Stimulated activated CD8-positive, alpha-beta memory T cell treated with anti-CD3 and anti-CD28 coated beads, Interleukin-4, amount 100 ng/mL, for 24 hours (primary cell): ENCODE data around the gene CDS2.

Experiments used
- DNase-seq: peaks from one replicate; pipeline ENCODE4 v3.0.0-alpha.2; 2020; ENCODE audit warnings: low read depth

Gene CDS2

DNA sequence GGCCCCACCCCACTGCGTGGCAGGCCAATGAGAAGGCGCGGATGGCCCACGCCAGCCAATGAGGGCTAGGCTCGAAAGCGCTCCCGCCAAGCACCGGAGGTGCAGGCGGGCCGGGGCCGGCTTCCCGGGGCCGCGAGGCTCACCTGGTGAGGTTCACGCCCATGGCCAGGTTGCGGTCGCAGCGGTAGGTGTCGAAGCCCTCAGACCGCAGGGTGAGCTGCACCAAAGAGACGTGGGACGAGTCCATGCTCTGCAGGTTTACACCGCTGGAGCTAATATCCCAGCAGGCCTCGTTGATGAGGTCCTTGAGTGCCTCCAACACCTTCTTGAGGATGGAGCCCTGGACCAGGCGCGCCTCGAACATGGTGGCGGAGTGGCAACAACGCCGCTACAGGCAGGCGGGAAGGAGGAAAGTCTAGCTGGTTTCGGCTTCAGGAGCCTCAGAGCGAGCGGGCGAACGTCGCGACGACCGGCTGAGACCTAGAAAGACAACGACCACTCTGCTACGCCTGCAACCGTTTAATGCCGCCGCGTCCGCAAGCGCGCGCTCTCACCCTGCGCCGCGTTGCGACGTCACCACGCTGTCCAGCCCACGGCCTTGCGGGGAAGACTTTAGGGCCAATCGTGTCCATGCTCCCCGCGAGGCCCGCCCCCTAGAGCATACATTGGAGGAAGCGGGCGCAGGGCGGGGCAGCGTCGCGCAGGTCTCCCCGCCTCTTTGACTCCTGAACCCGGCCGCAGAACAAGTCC lies 7.2 kb upstream of the CDS2 start, which contains the start of gene PCNA:
Gene PCNA (minus strand): TSS at position 524 of the 750 bp plus-strand sequence. CDS start 160 bp downstream, at position 364.
- DNase-seq = peak; percentile 96

DNA sequence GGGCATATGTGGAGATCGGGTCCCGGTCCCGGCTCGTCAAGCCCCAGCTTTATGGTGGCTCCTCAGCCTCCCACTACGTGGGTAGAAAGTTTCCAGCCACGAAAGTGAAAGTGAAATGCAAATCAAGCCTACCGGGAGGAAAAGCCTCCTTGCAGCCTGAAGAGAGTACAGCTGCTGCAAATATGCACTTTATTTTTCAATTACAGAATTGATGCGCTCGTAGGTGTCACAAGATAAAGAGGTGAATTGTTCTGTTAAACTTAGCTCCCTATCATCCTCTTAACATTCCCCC lies 6.7 kb upstream of the CDS2 start:
- DNase-seq = no peak

DNA sequence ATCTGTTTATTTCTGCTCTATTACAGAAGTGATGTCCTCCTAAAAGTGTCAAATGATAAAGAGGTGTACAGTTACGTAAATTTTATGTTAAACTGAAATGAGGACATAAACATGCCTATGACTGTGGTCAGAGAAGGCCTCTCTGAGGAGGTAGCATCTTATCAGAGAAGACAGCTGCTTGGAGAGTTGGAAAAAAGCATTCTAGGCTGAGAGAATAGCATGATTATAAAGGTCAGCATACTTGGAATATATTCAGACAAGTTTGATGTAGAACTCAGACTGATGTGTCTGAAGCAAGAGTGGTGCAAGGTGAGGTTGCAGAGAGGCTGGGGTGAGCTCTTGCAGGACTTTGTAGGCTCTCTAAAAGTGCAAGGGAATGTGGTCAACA lies 3.9 kb upstream of the CDS2 start:
- no peak for DNase-seq

DNA sequence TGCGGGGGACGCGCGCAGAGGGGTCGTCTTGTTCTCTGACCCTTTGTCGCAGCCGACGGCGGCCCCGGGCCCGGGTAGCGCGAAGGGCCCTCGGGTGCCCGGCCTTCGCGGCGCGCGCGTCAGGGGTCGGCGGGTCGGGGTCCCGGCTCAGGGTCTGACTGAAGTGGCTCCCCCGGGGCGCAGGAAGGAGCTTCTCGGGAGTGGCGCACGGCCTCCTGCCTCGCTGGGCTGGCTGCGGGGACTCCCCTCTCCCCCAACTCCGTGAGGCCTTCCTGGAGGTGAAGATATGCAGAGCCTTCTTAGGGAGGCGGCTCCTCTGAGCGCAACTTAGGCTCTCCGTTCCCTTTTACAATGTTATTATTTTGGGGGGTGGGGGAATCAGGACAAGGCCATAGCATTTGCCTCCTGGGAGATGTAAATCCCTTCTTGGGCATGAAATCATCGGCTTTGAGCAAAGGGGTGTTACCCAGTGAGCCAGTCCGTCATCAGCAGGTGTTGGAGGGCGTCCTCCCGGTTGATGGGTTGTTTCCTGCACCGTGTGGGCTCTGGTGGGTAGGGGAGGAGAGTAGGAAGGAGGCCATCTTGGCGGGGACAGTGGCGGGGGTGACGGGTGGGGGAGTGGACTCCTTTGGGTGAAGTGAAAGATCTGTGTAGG lies 523 bp downstream of the CDS2 start:
- peak; percentile 40 for DNase-seq

DNA sequence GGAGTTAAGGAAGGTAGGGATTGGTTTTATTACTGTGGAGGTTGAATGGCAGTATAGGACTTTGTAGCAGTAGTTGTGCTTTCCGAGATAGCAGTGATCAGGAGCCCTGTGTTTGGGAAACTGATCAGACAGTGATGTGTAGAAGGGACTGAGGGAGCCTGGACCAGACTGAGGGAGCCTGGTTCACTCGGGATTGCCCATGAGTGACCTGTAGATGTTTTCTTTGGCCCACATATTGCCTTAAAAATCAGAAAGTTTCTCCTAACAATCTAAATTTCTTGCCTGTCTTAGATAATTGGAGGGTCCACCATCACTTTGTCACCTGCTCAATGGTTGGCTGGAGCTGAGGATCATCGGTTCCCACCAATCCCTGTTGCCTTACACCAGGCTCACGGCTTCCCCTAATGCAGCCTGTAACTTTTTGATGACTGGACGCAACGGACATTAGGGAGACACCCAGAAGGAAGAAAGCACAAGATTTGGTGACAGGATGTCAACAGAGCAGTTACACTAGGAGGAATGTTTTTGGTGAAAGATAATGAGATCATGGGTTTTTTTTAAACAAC lies 1.1 kb downstream of the CDS2 start:
- no peak for DNase-seq

DNA sequence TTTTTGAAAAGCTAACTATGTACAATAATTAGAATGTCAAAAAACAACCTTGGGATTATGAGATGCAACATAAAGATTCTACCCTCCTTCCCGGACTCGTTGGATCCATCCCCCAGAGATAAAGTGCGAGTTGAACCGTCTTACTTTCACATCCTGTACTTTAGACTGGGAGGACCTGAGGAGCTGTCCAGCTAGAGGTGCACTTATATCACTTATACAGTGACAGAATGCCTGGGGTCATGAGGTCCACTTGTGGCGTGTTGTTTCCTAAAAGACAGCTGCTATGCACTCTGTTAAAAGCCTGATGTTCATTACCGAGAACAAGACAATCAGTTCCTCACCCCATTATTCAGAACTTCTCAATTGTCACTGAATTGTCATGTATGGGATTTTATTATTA lies 2.1 kb downstream of the CDS2 start:
- DNase-seq = no peak

DNA sequence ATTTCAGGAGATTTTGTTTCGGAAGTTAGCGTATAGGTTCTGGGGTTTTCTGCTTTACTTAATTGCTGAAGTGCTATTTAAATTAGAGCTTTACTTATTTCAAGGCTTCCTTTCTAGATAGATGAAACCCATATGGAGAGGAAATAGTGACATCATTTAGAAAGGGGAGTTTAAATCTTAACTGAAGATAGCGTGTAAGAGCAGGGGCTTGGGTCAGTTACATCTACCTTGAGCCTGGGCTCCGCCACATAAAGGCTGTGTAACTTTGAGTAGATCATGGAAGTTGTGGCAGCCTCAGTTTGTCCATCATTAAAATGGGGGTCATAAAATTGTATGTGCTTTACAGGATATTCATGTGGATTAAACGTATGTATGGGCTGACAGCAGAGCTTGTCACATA lies 4.7 kb downstream of the CDS2 start:
- DNase-seq = no peak

DNA sequence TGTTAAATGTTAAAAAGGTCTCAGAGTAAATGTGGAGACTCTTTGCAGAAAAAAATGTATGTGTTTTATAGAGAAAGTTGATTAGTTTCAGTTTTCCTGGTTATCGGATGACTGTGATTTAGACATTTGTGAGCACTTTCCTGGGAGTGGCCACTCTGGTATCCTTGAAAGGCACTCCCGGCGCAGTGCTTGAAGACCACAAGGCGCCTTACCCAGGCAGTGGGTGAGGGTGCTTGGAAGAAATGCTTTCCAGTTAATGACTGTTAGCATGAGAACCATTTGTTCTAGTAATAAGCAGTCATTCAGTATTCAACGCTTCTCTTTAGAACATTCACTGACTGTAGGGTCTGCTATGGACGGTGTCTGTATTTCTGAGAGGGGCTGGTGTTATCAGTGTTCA lies 7.2 kb downstream of the CDS2 start:
- no peak for DNase-seq

DNA sequence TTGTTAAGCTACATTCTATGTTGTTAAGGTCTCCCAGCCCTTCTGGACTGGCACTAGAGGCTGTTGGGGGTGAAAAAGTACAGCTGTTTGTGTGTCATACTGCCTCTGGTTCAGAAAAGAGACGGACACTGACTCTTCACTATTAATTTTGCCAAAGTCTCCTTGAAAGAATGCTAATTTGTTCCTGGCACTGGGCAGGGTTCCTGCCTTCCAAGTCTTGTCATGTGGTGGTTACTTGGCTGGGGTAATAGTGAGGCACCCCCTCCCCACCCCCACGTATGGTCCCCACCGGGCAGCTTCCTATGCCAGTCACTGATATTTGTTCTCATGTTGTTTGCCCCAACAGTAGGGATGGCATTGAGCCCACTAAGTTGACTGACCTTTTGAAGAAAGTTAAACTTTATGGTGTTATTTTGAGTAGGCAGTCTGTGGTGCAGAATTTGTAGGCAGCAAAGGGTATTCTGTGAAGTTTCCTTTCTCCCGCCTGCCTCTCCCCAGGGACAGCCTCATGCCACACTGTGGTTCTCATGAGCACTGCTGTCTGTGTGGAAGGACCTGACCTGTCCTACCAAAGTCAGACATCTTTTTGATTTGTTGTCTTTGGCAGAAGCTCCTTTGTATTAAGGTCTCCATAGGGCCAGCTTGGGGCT lies 8.7 kb downstream of the CDS2 start:
- DNase-seq = no peak

DNA sequence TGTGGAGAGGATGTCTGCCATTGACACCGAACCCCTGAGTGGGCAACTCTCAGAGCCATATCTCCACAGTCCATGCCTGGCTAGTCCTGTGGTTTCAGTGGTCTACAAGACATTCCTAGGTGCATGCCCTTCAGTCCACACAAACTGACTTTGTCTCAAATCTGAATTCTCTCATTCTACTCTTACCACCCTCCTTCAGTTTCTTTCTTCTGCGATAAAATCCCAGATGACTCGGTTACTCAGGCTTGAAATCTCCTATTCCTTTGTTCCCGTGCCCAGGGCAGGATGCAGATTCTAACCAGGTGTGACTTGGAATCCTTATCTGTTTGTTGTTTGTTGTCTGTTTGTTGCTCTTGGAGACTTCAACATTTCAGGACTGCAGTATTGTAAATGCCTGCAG lies 9.3 kb downstream of the CDS2 start:
- no peak for DNase-seq

DNA sequence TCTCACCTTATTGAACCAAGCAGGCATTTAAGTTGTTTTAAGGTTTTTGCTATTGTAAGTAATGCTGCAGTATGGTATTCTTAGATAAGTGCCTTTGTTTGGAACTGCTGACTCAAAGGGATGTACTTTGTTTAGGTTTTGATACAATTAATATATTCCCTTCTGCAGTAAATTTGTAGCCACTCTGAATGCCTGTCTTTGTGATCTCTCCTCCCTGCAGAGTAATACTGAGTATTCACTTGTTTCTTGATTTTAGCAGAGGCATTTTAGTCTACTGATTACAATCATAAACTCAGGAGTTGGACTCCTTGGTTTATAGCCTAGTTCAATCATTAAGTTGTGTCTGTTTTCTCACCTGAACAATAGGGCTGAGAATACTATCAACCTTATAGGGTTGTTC lies 13.4 kb downstream of the CDS2 start:
- no peak for DNase-seq

DNA sequence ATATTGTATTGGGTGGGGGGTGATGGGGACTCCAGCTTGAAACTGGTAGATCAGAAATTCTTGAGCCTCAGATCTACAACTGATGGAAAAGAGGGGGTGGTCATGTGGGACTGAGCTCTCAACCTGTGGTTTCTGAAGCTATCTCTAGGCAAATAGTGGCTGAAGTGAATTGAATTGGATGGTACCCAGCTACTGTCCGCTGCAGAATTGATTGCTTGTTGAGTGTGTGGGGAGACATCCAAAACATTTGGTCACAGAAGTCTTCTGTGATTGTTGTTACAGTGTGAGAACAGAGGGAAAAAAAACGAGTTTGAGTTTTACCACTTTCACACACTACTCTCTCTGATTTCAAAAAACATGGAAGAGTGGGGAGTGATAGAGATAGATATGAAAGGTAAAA lies 14.8 kb downstream of the CDS2 start:
- no peak for DNase-seq

DNA sequence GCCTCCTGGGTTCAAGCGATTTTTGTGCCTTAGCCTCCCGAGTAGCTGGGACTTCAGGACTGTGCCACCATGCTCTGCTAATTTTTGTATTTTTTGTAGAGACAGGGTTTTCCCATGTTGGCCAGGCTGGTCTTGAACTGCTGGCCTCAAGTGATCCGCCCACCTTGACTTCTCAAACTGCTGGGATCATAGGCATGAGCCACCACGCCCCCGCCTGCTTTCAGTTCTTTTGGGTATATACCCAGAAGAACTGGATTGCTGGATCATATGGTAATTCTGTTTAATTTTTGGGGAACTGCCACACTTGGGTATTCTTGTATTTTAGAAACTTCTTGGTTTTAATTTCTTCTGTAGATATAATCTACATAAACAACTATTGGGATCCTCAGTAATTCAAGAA lies 17.0 kb downstream of the CDS2 start:
- DNase-seq = no peak

DNA sequence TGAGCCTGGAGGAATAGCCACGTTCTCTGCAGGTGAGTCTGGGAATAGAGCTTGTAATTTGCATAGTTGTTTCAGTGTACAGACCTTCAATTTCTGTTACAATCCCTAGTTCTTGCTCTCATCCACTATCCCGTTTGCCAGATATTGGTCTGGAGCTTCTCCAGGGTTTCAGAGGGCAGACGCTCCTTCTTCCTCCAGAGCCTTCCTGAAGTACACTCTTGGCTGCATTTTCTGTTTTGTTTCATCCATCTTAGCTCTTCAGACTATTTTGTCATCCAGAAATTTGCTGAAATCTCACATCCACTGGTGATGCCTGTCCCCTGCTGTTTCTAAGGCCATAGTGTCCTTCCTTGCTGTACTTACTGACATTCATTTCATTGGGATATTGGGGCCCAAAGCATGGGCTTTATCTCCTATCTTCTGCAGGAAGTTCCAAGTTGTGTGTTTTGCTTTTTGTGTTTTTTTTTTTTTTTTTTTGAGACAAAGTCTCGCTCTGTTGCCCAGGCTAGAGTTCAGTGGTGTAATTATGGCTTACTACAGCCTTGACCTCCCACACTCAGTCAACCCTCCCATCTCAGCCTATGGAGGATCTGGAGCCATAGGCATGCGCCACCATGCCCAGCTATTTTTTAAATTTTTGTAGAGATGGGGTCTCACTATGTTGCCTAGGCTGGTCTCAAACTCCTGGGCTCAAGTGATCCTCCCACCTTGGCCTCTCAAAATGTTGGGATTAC lies 18.7 kb downstream of the CDS2 start:
- DNase-seq = no peak

DNA sequence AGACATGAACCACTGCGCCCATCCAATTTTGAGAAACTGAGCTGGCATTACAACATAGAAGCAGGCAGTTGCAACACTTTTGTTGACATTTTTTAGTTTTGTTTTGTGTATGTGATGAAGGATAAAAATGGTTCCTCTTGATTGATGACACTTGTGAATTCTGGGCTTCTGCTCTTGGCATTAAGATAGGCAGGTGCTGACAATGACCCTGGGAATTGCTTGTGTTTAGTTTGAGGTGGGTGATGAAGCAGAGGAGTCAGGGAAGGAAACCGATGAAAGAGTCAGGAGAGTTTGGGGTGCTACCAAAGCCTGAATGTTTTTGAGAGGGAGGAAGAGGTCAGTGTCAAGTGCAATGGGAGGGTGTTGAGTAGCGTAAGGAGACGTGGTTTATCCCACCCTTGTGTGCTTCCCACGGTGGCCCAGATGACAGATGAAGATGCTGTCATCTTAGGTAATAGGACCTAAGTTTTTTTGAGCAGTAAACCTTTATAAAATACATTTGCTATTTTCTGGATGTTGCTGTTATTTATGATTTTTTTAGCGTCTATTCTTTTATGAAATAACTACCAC lies 19.4 kb downstream of the CDS2 start:
- no peak for DNase-seq

DNA sequence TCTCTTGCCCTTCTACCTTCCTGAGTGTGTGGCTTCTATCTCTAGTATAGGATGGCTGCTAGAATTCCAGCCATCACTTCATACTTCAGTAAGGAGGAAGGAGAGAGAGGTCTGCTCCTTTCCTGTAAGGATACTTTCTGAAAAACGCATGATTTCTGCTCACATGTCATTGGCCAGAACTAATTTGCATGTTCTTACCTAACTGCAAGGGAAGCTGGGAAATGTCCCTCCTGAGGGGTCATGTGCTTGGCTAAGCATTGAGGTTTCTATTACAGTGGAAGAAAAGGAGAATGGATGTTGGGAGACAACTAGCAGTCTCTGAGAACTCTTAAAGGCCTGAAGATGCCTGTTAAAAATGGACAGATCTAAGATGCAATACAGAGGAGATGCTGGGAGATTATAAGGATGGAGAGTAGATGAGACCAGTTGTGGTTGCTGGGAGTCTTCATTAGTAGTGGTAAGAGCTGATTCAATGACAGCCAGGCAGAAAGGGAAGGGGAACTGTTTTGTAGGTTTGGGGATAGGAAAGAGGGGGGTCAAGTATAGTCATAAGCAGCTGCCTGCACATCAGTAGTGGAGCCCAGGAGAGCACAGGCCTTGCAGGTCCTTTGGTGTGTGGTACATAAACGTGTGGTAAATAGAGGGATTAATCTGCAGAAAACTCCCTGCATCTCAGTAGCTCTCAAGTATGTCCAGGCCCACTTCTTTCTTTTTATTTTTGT lies 20.2 kb downstream of the CDS2 start:
- DNase-seq = no peak

DNA sequence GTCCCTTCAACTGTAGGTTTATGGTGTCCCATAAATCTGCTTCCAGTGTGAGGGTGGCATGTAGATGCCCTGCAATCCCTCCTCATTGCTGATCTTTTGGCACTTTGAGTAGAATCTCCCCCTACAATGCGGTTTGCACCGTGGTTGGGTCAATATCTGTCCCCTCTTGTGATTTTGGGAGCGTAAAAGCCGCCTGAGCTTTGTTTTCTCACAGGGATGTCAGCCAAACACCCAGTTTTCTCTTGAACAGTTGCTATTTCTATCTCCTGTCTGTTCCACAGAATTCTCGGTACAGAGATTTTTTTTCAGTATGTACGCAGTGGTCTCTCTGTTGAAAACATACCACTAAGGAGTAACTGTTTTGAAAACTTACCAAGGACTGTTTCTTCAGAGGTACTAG lies 21.8 kb downstream of the CDS2 start:
- DNase-seq = no peak

DNA sequence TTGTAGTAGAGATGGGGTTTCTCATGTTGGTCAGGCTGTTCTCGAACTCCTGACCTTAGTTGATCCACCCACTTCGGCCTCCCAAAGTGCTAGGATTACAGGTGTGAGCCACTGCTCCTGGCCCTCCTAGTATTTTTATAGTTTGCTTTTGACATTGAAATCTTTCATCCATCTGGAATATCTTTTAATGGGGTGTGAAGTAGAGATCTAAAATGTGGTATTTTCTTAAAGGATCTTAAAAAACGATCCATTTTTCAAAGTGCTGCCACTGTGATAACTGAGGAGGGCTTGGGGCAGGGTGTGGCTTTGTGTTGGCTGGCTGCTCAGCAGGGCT lies 23.1 kb downstream of the CDS2 start:
- no peak for DNase-seq

DNA sequence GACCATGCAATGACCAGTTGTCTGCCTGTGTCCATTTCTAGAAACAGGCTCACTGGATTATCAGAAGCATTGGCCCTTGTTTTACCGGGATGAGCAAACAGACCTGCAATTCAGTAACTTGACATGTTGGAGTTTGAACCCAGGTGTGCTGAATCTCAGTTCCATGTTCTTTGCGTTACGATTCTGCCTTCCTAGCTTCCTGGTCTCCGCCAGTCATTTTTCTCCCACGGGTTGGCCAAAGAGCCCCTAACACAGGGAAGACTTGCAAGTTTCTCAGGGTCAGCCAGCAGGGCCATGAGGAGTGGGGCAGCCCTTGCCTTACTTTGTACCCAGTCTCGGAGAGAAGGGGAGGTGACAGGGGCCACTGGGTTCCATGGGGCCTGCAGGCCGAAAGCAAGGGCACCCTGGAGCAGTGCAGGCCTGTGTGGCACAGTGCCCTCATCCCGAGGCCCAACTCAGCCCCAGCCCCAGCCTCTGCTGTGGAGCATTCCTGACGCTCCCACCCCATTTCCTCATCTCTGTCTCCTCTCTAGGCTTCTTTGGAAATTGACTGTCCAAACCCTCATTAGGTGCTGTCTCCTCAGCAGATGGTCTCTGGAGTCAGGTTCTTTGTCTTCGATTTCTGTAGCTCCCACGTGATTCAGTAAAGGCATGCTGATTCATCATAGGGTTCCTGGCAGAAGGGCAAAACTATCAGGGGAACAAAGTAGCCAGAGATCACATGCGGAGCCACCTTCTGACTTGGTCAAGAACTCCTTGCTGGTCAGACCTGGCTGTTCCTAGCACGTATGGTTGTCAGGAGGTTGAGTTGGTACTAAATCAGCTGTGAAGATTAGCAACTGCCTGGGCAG lies 23.6 kb downstream of the CDS2 start:
- no peak for DNase-seq

DNA sequence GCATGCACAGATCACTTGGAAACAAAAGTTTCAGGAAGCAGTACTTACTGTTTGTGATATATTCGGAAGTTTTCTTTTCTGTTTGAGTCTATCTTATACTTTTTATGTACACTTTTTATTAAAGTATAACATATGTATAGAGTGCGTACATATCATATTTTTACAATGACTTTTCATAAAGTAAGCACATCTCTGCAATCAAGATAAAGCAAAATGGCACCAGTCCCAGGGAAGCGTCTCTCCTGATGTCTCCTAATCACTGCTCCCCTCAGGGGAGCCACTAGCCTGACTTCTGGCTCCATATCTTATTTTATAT lies 26.3 kb downstream of the CDS2 start:
- no peak for DNase-seq
